Mucosa of descending colon (tissue), 3 donors: Measurements from ENCODE around the gene SVEP1. TPM values are rescaled to one million over a fixed set of nuclear protein-coding genes. Genes with fewer than 3 reads are reported as not detected.

Experiments used
- ATAC-seq: fragments of 200-7000 bp; cut with Tn5 transposase; one replicate; pipeline ENCODE4 v1.9.1; 2020; ENCODE audit warnings: mild to moderate bottlenecking, moderate library complexity
- DNase-seq, 3 donors: peaks; one replicate each; pipeline ENCODE4 v3.0.0-alpha.2; 2020
- H3K36me3 ChIP-seq: fragments of 200-600 bp; one replicate; pipeline ENCODE4 v1.8.0; 2021; ENCODE audit warnings: low read depth, mild to moderate bottlenecking
- H3K4me1 ChIP-seq: fragments of 200-600 bp; one replicate; pipeline ENCODE4 v1.8.0; 2021; ENCODE audit warnings: low read depth, mild to moderate bottlenecking
- H3K4me3 ChIP-seq: fragments of 200-600 bp; one replicate; pipeline ENCODE4 v1.8.0; 2021; ENCODE audit warnings: mild to moderate bottlenecking
- H3K9me3 ChIP-seq: fragments of 200-600 bp; one replicate; pipeline ENCODE4 v1.8.0; 2021; ENCODE audit warnings: mild to moderate bottlenecking
- intact Hi-C, 2 donors: fragments of 100-400 bp; cut with DNase I in 1 of 2; cut with micrococcal nuclease in 1 of 2; formaldehyde crosslinking; loops; one replicate each; pipeline versions ENCODE4 v1.11.0 to v1.11.1; 2022; cut with DNase I, micrococcal nuclease
- total RNA-seq, 3 donors: library from RNA; stranded (reverse); fragmentation: NEBNext Ultra II Directional in 2 of 3; extraction: Animal tissue kit (Norgen Biotek cat#: 25700) in 2 of 3; gene quantifications; one replicate each; pipeline versions ENCODE4 v1.2.1 to v1.2.4, GENCODE V29; 2021 to 2023
- TF ChIP-seq, protein P1 (sequence below): fragments of 200-600 bp; IDR thresholded peaks from one replicate; pipeline ENCODE4 v1.8.0; 2022; ENCODE audit warnings: antibody characterized with exemption, mild to moderate bottlenecking
- donor health status: DM: no; HTN: no; CAD: no; lungs with moderate emphysema.
- donor health status: DM: no; HTN: no; CAD: no.
- donor health status: DM: no; HTN: yes; CAD: no.

SVEP1 gene
- total RNA-seq, 3 donors from 2014 or later: 3.6 to 20.4 (median 12.0) TPM

GRCh38 chr9:110328763-110329162 lies 250.8 kb downstream of the SVEP1 start:
- ATAC-seq (no peak), DNase-seq (no peak)
- H3K4me3 ChIP-seq: no peak overlapping the region
- intact Hi-C loops: no loop called here
- H3K4me1 ChIP-seq: no peaks in the 10 kb centered on the region
- TF ChIP-seq, protein P1, sequence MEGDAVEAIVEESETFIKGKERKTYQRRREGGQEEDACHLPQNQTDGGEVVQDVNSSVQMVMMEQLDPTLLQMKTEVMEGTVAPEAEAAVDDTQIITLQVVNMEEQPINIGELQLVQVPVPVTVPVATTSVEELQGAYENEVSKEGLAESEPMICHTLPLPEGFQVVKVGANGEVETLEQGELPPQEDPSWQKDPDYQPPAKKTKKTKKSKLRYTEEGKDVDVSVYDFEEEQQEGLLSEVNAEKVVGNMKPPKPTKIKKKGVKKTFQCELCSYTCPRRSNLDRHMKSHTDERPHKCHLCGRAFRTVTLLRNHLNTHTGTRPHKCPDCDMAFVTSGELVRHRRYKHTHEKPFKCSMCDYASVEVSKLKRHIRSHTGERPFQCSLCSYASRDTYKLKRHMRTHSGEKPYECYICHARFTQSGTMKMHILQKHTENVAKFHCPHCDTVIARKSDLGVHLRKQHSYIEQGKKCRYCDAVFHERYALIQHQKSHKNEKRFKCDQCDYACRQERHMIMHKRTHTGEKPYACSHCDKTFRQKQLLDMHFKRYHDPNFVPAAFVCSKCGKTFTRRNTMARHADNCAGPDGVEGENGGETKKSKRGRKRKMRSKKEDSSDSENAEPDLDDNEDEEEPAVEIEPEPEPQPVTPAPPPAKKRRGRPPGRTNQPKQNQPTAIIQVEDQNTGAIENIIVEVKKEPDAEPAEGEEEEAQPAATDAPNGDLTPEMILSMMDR: no peak
- H3K36me3 ChIP-seq: no peaks in the 10 kb centered on the region
- no peaks in the 10 kb centered on the region for H3K9me3 ChIP-seq

GRCh38 chr9:110327716-110328115 lies 251.8 kb downstream of the SVEP1 start:
- intact Hi-C loops: no loop called here
- ATAC-seq: peak; percentile 73

DNA sequence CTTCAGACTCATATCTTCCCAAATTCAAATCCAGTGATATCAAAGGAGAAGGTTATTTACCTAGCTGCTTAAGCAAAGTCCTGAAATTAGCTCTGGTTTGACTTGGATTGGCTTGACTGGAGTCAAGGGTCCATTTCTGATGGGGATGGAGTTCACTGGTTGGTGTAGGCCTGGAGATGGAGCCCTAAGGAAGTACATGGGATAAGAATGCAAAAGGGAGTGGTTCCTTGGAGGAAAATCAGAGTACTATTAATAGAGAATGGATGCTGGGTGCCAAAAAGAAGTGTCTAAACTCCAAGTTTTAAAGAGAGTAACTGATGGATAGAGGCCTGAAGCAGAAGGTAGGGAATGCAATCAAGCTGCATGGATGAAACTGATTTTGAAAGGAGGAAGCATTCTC lies 255.7 kb downstream of the SVEP1 start:
- ATAC-seq (no peak), DNase-seq (no peak)
- TF ChIP-seq, protein P1: no peak
- intact Hi-C loops: no loop called here
- Histone ChIP-seq H3K4me3 (no peak overlapping the region), H3K36me3 (no peaks in the 10 kb centered on the region), H3K9me3 (no peaks in the 10 kb centered on the region), H3K4me1 (no peaks in the 10 kb centered on the region)

More at GRCh38 chr9:110327716-110328115, 251.8 kb downstream of the SVEP1 start:
- TF ChIP-seq, protein P1: no peak
- Histone ChIP-seq H3K9me3 (no peaks in the 10 kb centered on the region), H3K4me3 (no peak overlapping the region), H3K4me1 (no peaks in the 10 kb centered on the region), H3K36me3 (no peaks in the 10 kb centered on the region)
- no peak for DNase-seq

- TF ChIP-seq, protein P1: no peak
- no peak for DNase-seq
- Histone ChIP-seq H3K4me1 (no peaks in the 10 kb centered on the region), H3K9me3 (no peaks in the 10 kb centered on the region), H3K4me3 (no peak overlapping the region), H3K36me3 (no peaks in the 10 kb centered on the region)
- ATAC-seq: no peak
- intact Hi-C loops: no loop called here
These were observed 258.7 kb downstream of the SVEP1 start for GRCh38 chr9:110320651-110321445.

GRCh38 chr9:110319781-110320492 lies 259.6 kb downstream of the SVEP1 start:
- ATAC-seq: no peak
- Histone ChIP-seq H3K4me3 (no peak overlapping the region), H3K4me1 (no peaks in the 10 kb centered on the region), H3K36me3 (no peaks in the 10 kb centered on the region), H3K9me3 (no peaks in the 10 kb centered on the region)
- TF ChIP-seq, protein P1: no peak
- DNase-seq: no peak
- intact Hi-C loops: no loop called here
